OCI-LY3 (cell line): ENCODE results near the gene PRSS50.

Source experiments
- EZH2phosphoT487 ChIP-seq: fragments of 200-600 bp; shearing (Covaris generic); IDR thresholded peaks from 2 replicates; pipeline ENCODE4 v1.6.1; 2018; ENCODE audit warnings: antibody characterized with exemption, mixed run types, low read depth
- TF ChIP-seq, protein P1 (sequence below): fragments of 200-600, 300-600 bp; sonication (generic); IDR thresholded peaks from 2 replicates; pipeline ENCODE4 v1.5.1; 2014; ENCODE audit warnings: antibody characterized with exemption, low read length, low read depth

DNA sequence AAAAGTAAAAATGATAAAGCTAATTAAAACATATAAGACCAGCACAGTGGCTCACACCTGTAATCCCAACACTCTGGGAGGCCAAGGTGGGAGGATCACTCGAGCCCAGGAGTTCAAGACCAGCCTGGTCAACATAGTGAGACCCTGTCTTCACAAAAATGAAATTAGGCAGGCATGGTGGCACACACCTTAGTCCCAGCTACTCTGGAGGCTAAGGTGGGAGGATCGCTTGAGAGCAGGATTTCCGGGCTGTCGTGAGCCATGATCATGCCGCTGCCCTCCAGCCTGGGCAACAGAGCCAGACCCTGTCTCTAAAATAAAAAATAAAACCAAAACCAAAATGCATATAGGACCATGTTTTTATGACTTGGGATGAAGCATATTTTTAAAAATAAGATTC is 4.8 kb upstream of the PRSS50 start:
- TF ChIP-seq, protein P1, sequence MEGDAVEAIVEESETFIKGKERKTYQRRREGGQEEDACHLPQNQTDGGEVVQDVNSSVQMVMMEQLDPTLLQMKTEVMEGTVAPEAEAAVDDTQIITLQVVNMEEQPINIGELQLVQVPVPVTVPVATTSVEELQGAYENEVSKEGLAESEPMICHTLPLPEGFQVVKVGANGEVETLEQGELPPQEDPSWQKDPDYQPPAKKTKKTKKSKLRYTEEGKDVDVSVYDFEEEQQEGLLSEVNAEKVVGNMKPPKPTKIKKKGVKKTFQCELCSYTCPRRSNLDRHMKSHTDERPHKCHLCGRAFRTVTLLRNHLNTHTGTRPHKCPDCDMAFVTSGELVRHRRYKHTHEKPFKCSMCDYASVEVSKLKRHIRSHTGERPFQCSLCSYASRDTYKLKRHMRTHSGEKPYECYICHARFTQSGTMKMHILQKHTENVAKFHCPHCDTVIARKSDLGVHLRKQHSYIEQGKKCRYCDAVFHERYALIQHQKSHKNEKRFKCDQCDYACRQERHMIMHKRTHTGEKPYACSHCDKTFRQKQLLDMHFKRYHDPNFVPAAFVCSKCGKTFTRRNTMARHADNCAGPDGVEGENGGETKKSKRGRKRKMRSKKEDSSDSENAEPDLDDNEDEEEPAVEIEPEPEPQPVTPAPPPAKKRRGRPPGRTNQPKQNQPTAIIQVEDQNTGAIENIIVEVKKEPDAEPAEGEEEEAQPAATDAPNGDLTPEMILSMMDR, result no peak
- no peak for TF ChIP-seq EZH2phosphoT487
